ENCODE results near the gene RHOT1.
"Not testable (repeated sequence)": the region's sequence is repeated elsewhere in the genome, so short reads cannot be mapped to it uniquely, and the experiment has no call there.

Gene RHOT1

GRCh38 chr17:32227910-32228309, 85.6 kb downstream of the RHOT1 start:
- DNase-seq (ENCODE audit: low read depth, low spot score), result no peak

- no peak for DNase-seq (ENCODE audit: low read depth, low spot score)
These were observed 93.3 kb downstream of the RHOT1 start for GRCh38 chr17:32235588-32235987.

- no peak for DNase-seq (ENCODE audit: low read depth, low spot score)
These were observed 97.2 kb downstream of the RHOT1 start for GRCh38 chr17:32239456-32239855.

GRCh38 chr17:32240750-32241149, 98.4 kb downstream of the RHOT1 start:
- no peak for DNase-seq (ENCODE audit: low read depth, low spot score)

- DNase-seq (ENCODE audit: low read depth, low spot score), result no peak
These were observed 99.3 kb downstream of the RHOT1 start for GRCh38 chr17:32241640-32242039.

- DNase-seq (ENCODE audit: low read depth, low spot score), result no peak
These were observed 107.2 kb downstream of the RHOT1 start for GRCh38 chr17:32249475-32249874.

- DNase-seq (ENCODE audit: low read depth, low spot score), result peak; percentile 34
These were observed 110.9 kb downstream of the RHOT1 start for GRCh38 chr17:32253117-32253611.

GRCh38 chr17:32256012-32256700, 113.9 kb downstream of the RHOT1 start:
- no peak for DNase-seq (ENCODE audit: low read depth, low spot score)

- DNase-seq (ENCODE audit: low read depth, low spot score), result no peak
These were observed 114.4 kb downstream of the RHOT1 start for GRCh38 chr17:32256701-32257019.

- no peak for DNase-seq (ENCODE audit: low read depth, low spot score)
These were observed 116.3 kb downstream of the RHOT1 start for GRCh38 chr17:32258383-32259140.

GRCh38 chr17:32259586-32259985, 117.3 kb downstream of the RHOT1 start:
- DNase-seq (ENCODE audit: low read depth, low spot score), result no peak

- no peak for DNase-seq (ENCODE audit: low read depth, low spot score)
These were observed 119.1 kb downstream of the RHOT1 start for GRCh38 chr17:32261417-32261736.

GRCh38 chr17:32261936-32262510, 119.7 kb downstream of the RHOT1 start:
- no peak for DNase-seq (ENCODE audit: low read depth, low spot score)

GRCh38 chr17:32263515-32263914, 121.2 kb downstream of the RHOT1 start:
- not testable (repeated sequence) for DNase-seq (ENCODE audit: low read depth, low spot score)

GRCh38 chr17:32264140-32264799, 122.0 kb downstream of the RHOT1 start:
- no peak for DNase-seq (ENCODE audit: low read depth, low spot score)

GRCh38 chr17:32264823-32265191, 122.5 kb downstream of the RHOT1 start:
- DNase-seq (ENCODE audit: low read depth, low spot score), result no peak

- DNase-seq (ENCODE audit: low read depth, low spot score), result no peak
These were observed 123.1 kb downstream of the RHOT1 start, which contains the start of gene RHBDL3 for GRCh38 chr17:32265192-32265923. Gene RHBDL3, plus strand, starts transcription at chr17:32265832. Its CDS starts 358 bp downstream, at chr17:32266190.

- DNase-seq (ENCODE audit: low read depth, low spot score), result no peak
These were observed 123.7 kb downstream of the RHOT1 start for GRCh38 chr17:32266051-32266388.

GRCh38 chr17:32266389-32267301, 124.3 kb downstream of the RHOT1 start:
- DNase-seq (ENCODE audit: low read depth, low spot score), result no peak

- no peak for DNase-seq (ENCODE audit: low read depth, low spot score)
These were observed 125.4 kb downstream of the RHOT1 start for GRCh38 chr17:32267690-32268205.
